WERI-Rb-1 (cell line): Measurements from ENCODE around the gene FAM131A.
A peak's percentile ranks its signal among the peaks of the same experiment; 100 is the strongest.

Experiments
- DNase-seq: peaks from one replicate; pipeline ENCODE4 v3.0.0-alpha.2; 2020
- H3K27ac ChIP-seq: fragments of 250-450 bp; sonication (Bioruptor Pico); 2 replicates; pipeline ENCODE4 v1.5.1; 2020; ENCODE audit warnings: mild to moderate bottlenecking, moderate library complexity
- H3K27me3 ChIP-seq: fragments of 250-450 bp; sonication (Bioruptor Pico); 2 replicates; pipeline ENCODE4 v1.5.1; 2021; ENCODE audit warnings: mild to moderate bottlenecking, low read depth, moderate library complexity; ENCODE audit not compliant: insufficient read depth, severe bottlenecking
- H3K36me3 ChIP-seq: fragments of 250-450 bp; sonication (Bioruptor Pico); 2 replicates; pipeline ENCODE4 v1.5.1; 2020; ENCODE audit warnings: mild to moderate bottlenecking, moderate library complexity
- H3K4me3 ChIP-seq: 2 replicates; pipeline ENCODE4 v1.5.1; 2011; ENCODE audit warnings: low read depth, mild to moderate bottlenecking, control low read depth, low read length
- H3K9me3 ChIP-seq: fragments of 250-450 bp; sonication (Bioruptor Pico); 2 replicates; pipeline ENCODE4 v1.5.1; 2021; ENCODE audit warnings: mild to moderate bottlenecking, moderate library complexity; ENCODE audit not compliant: severe bottlenecking
- TF ChIP-seq, protein P1 (sequence below): IDR thresholded peaks from 2 replicates; pipeline ENCODE4 v1.5.1; 2011; ENCODE audit warnings: low read depth, mild to moderate bottlenecking, control low read depth, inconsistent platforms, low read length

FAM131A gene, protein sequence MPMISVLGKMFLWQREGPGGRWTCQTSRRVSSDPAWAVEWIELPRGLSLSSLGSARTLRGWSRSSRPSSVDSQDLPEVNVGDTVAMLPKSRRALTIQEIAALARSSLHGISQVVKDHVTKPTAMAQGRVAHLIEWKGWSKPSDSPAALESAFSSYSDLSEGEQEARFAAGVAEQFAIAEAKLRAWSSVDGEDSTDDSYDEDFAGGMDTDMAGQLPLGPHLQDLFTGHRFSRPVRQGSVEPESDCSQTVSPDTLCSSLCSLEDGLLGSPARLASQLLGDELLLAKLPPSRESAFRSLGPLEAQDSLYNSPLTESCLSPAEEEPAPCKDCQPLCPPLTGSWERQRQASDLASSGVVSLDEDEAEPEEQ

DNA sequence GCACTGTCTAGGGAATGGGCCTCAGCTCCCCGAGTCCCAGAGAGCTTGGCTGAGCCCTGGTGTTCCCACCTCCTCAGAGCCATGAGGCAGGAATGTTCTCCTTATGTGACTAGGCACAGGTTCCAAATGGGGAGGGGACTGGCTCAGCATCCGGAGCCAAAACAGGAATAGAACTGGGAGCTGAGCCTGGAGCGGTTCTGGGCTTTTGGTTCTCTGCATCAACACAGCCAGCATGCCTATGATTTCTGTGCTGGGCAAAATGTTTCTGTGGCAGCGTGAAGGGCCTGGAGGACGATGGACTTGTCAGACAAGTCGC, at the start of gene FAM131A:
Gene FAM131A (plus strand): TSS at position 202 of the 316 bp plus-strand sequence. CDS start 31 bp downstream, at position 233.
- H3K36me3 ChIP-seq: peaks cover 33% of the 10 kb centered on the region
- no peak for DNase-seq
- H3K27ac ChIP-seq: peak within 1 kb of the TSS; percentile 93
- H3K9me3 ChIP-seq: no peaks in the 10 kb centered on the region
- peak within 1 kb of the TSS; percentile 62 for H3K4me3 ChIP-seq
- no peaks in the 10 kb centered on the region for H3K27me3 ChIP-seq
- TF ChIP-seq, protein P1, sequence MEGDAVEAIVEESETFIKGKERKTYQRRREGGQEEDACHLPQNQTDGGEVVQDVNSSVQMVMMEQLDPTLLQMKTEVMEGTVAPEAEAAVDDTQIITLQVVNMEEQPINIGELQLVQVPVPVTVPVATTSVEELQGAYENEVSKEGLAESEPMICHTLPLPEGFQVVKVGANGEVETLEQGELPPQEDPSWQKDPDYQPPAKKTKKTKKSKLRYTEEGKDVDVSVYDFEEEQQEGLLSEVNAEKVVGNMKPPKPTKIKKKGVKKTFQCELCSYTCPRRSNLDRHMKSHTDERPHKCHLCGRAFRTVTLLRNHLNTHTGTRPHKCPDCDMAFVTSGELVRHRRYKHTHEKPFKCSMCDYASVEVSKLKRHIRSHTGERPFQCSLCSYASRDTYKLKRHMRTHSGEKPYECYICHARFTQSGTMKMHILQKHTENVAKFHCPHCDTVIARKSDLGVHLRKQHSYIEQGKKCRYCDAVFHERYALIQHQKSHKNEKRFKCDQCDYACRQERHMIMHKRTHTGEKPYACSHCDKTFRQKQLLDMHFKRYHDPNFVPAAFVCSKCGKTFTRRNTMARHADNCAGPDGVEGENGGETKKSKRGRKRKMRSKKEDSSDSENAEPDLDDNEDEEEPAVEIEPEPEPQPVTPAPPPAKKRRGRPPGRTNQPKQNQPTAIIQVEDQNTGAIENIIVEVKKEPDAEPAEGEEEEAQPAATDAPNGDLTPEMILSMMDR: no peak

DNA sequence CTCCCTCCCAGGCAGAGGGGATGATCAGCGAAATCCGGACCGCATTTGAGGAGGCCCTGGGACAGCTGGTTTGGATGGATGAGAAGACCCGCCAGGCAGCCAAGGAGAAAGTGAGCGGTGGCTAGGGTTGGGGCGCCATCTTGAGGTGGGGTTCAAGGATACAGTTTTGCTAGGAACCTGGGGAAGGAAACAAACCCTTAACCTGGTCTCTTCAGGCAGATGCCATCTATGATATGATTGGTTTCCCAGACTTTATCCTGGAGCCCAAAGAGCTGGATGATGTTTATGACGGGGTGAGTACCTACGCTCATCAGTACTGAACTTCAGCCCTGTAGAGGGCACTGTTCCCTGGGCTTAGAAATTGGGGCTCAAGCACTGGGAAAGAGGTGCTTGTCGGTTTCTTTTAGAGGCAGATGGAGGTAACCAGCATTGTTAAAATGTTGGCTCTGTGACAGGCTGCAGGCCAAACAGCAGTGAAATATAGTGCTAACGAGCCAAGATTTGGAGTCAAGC, 47.9 kb upstream of the FAM131A start:
- no peaks in the 10 kb centered on the region for H3K9me3 ChIP-seq
- TF ChIP-seq, protein P1: peak; percentile 78
- no peak overlapping the region for H3K4me3 ChIP-seq
- no peaks in the 10 kb centered on the region for H3K36me3 ChIP-seq
- H3K27me3 ChIP-seq: no peaks in the 10 kb centered on the region
- peak; percentile 79 for DNase-seq
- no peak overlapping the region for H3K27ac ChIP-seq

DNA sequence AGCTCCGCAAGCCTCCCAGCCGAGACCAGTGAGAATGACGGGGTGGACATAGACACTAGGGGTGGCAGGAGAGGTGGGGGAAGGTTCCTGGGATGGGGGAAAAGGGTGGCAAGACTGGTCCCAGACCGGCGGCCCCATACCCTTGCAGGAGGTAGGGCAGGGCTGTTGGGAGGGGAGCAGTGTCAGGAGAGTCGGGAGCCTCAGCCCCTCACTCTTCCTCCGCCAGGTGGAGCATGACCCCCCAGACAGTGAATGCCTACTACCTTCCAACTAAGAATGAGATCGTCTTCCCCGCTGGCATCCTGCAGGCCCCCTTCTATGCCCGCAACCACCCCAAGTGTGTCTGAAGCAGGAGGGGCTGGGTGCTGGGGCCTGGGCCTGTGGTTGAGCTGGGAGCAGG, 47.1 kb upstream of the FAM131A start:
- no peaks in the 10 kb centered on the region for H3K36me3 ChIP-seq
- TF ChIP-seq, protein P1: no peak
- H3K27me3 ChIP-seq: no peaks in the 10 kb centered on the region
- no peak overlapping the region for H3K27ac ChIP-seq
- no peaks in the 10 kb centered on the region for H3K9me3 ChIP-seq
- DNase-seq: no peak
- H3K4me3 ChIP-seq: no peak overlapping the region

DNA sequence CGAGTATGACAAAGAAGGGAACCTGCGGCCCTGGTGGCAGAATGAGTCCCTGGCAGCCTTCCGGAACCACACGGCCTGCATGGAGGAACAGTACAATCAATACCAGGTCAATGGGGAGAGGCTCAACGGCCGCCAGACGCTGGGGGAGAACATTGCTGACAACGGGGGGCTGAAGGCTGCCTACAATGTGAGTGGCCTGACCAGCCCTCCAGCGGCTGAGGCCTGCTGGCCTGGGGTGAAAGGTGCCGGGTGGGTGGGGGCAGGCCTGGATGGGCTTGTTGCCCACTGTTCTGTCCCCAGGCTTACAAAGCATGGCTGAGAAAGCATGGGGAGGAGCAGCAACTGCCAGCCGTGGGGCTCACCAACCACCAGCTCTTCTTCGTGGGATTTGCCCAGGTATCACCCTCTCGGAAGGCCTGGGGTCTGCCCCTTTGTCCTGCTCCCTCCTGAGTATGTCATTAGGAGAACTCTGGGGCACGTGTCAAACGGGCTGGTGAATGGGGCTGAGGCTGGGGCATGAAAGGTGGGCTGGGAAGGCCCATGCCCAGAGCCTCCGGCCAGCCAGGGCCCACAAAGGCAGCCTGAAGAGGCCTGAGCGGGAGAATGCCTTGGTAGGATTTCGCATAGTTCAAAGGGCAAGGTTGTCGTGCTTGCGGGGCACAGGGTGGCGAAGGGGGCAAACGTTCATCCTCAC, 46.2 kb upstream of the FAM131A start:
- H3K4me3 ChIP-seq: no peak overlapping the region
- DNase-seq: no peak
- TF ChIP-seq, protein P1: no peak
- no peaks in the 10 kb centered on the region for H3K9me3 ChIP-seq
- H3K27ac ChIP-seq: no peak overlapping the region
- H3K27me3 ChIP-seq: no peaks in the 10 kb centered on the region
- H3K36me3 ChIP-seq: no peaks in the 10 kb centered on the region

DNA sequence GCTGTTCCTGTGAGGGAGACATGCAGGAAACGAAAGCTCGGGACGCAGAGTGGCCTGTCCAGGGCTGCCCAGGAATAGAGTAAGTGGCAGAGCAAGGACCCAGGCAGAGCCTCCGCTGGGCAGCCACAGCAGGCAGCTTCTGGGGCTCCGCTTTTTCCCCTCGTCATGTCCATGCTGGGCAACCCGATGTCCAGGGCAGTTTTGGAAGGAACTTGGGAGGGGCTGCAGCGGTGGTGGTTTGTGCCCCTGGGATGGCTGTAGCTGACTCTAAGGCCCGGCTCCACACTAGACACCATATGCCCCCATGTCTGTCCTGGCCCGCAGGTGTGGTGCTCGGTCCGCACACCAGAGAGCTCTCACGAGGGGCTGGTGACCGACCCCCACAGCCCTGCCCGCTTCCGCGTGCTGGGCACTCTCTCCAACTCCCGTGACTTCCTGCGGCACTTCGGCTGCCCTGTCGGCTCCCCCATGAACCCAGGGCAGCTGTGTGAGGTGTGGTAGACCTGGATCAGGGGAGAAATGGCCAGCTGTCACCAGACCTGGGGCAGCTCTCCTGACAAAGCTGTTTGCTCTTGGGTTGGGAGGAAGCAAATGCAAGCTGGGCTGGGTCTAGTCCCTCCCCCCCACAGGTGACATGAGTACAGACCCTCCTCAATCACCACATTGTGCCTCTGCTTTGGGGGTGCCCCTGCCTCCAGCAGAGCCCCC, 45.5 kb upstream of the FAM131A start:
- no peak for DNase-seq
- Histone ChIP-seq H3K4me3 (no peak overlapping the region), H3K27ac (no peak overlapping the region), H3K36me3 (no peaks in the 10 kb centered on the region), H3K9me3 (no peaks in the 10 kb centered on the region), H3K27me3 (no peaks in the 10 kb centered on the region)
- TF ChIP-seq, protein P1: no peak
